ENCODE results near the gene SLC25A21.
A peak's percentile ranks its signal among the peaks of the same experiment; 100 is the strongest.

SLC25A21 gene

GRCh38 chr14:36666416-36667206 is 505.8 kb downstream of the SLC25A21 start:
- peaks cover 14 to 17% of the 10 kb centered on the region in 2 donors for H3K4me1 ChIP-seq (ENCODE audit: control insufficient read depth in 2 of 2, insufficient read depth in 1 of 2, low read depth in 1 of 2, low read length in 2 of 2)
- peaks cover 37 to 99% (median 55%) of the 10 kb centered on the region in 3 experiments for H3K27me3 ChIP-seq (ENCODE audit: control insufficient read depth in 3 of 3, insufficient read depth in 3 of 3, low read depth in 1 of 3, low read length in 3 of 3)
- H3K4me2 ChIP-seq (ENCODE audit: insufficient read depth, low read length, poor library complexity, severe bottlenecking): peak overlapping the region; percentile 46
- H2AFZ ChIP-seq (ENCODE audit: low read length): peak overlapping the region; percentile 89
- no peak overlapping the region for H3K4ac ChIP-seq (ENCODE audit: low read length)
- peak overlapping the region; percentile 4 for H3K9ac ChIP-seq (ENCODE audit: low read depth, low read length, poor library complexity)
- peak overlapping the region; percentile 56 for H3K14ac ChIP-seq (ENCODE audit: low read length)
- H3K36me3 ChIP-seq (replicated peaks in 1 of 2; ENCODE audit: control insufficient read depth in 2 of 2, insufficient read depth in 2 of 2, low read length in 2 of 2): no peaks in the 10 kb centered on the region
- DNase-seq (ENCODE audit: low spot score): no peak
- H3K4me3 ChIP-seq (ENCODE audit: low read length in 2 of 2): peak overlapping the region; percentile 21 to 57
- no peak overlapping the region for H2BK120ac ChIP-seq (ENCODE audit: low read depth, low read length)
- no peak overlapping the region for H4K91ac ChIP-seq (ENCODE audit: low read depth, low read length, poor library complexity)
- no peak overlapping the region for H2BK15ac ChIP-seq (ENCODE audit: low read length)
- no CpG with 5 or more reads among the region's 68 CpGs for WGBS, 2 donors (ENCODE audit: extremely low coverage in 2 of 2, insufficient read length in 2 of 2, insufficient replicate concordance in 1 of 2)
- no peak overlapping the region for H3K27ac ChIP-seq (replicated peaks; ENCODE audit: low read length)
- H2AK5ac ChIP-seq (ENCODE audit: low read depth, low read length): no peak overlapping the region
- H3K9me3 ChIP-seq (replicated peaks in 1 of 2; ENCODE audit: control insufficient read depth in 2 of 2, insufficient read depth in 1 of 2, low read depth in 1 of 2, low read length in 2 of 2): peaks cover 0 to 2% of the 10 kb centered on the region in 2 donors
- no peak overlapping the region for H4K8ac ChIP-seq (ENCODE audit: low read depth, low read length)
- H3K23ac ChIP-seq (ENCODE audit: low read depth, low read length, poor library complexity): peak overlapping the region; percentile 25
- peaks cover 3% of the 10 kb centered on the region for H3K79me1 ChIP-seq (ENCODE audit: low read depth, low read length)
- H3K18ac ChIP-seq (ENCODE audit: low read length): peak overlapping the region; percentile 89
- H2BK12ac ChIP-seq (ENCODE audit: low read length): no peak overlapping the region
- H2BK5ac ChIP-seq (ENCODE audit: low read length): peak overlapping the region; percentile 13

GRCh38 chr14:36665887-36666415 is 506.5 kb downstream of the SLC25A21 start:
- DNase-seq (ENCODE audit: low spot score): no peak
- H3K14ac ChIP-seq (ENCODE audit: low read length): no peak overlapping the region
- H3K27ac ChIP-seq (replicated peaks; ENCODE audit: low read length): no peak overlapping the region
- no peaks in the 10 kb centered on the region for H3K9me3 ChIP-seq (replicated peaks in 1 of 2; ENCODE audit: control insufficient read depth in 2 of 2, insufficient read depth in 1 of 2, low read depth in 1 of 2, low read length in 2 of 2)
- no peak overlapping the region for H3K9ac ChIP-seq (ENCODE audit: low read depth, low read length, poor library complexity)
- H3K4me2 ChIP-seq (ENCODE audit: insufficient read depth, low read length, poor library complexity, severe bottlenecking): peak overlapping the region; percentile 46
- no peak overlapping the region for H3K4me3 ChIP-seq (ENCODE audit: low read length in 2 of 2)
- no CpG with 5 or more reads among the region's 18 CpGs for WGBS, 2 donors (ENCODE audit: extremely low coverage in 2 of 2, insufficient read length in 2 of 2, insufficient replicate concordance in 1 of 2)
- no peak overlapping the region for H2BK120ac ChIP-seq (ENCODE audit: low read depth, low read length)
- H3K18ac ChIP-seq (ENCODE audit: low read length): no peak overlapping the region
- no peak overlapping the region for H2BK15ac ChIP-seq (ENCODE audit: low read length)
- no peak overlapping the region for H2BK5ac ChIP-seq (ENCODE audit: low read length)
- H3K4ac ChIP-seq (ENCODE audit: low read length): no peak overlapping the region
- H2BK12ac ChIP-seq (ENCODE audit: low read length): no peak overlapping the region
- peak overlapping the region; percentile 89 for H2AFZ ChIP-seq (ENCODE audit: low read length)
- H3K27me3 ChIP-seq (ENCODE audit: control insufficient read depth in 3 of 3, insufficient read depth in 3 of 3, low read depth in 1 of 3, low read length in 3 of 3): peaks cover 42 to 99% (median 61%) of the 10 kb centered on the region in 3 experiments
- H3K36me3 ChIP-seq (replicated peaks in 1 of 2; ENCODE audit: control insufficient read depth in 2 of 2, insufficient read depth in 2 of 2, low read length in 2 of 2): no peaks in the 10 kb centered on the region
- peaks cover 3% of the 10 kb centered on the region for H3K79me1 ChIP-seq (ENCODE audit: low read depth, low read length)
- H2AK5ac ChIP-seq (ENCODE audit: low read depth, low read length): no peak overlapping the region
- H4K91ac ChIP-seq (ENCODE audit: low read depth, low read length, poor library complexity): no peak overlapping the region
- peaks cover 17 to 22% of the 10 kb centered on the region in 2 donors for H3K4me1 ChIP-seq (ENCODE audit: control insufficient read depth in 2 of 2, insufficient read depth in 1 of 2, low read depth in 1 of 2, low read length in 2 of 2)
- no peak overlapping the region for H4K8ac ChIP-seq (ENCODE audit: low read depth, low read length)
- peak overlapping the region; percentile 25 for H3K23ac ChIP-seq (ENCODE audit: low read depth, low read length, poor library complexity)

- no peak overlapping the region for H3K4ac ChIP-seq (ENCODE audit: low read length)
- H3K36me3 ChIP-seq (replicated peaks in 1 of 2; ENCODE audit: control insufficient read depth in 2 of 2, insufficient read depth in 2 of 2, low read length in 2 of 2): no peaks in the 10 kb centered on the region
- no peak overlapping the region for H3K14ac ChIP-seq (ENCODE audit: low read length)
- no peak overlapping the region for H3K4me2 ChIP-seq (ENCODE audit: insufficient read depth, low read length, poor library complexity, severe bottlenecking)
- no peak overlapping the region for H3K4me3 ChIP-seq (ENCODE audit: low read length in 2 of 2)
- no peak overlapping the region for H2BK15ac ChIP-seq (ENCODE audit: low read length)
- peaks cover 3% of the 10 kb centered on the region for H3K79me1 ChIP-seq (ENCODE audit: low read depth, low read length)
- no peak overlapping the region for H4K8ac ChIP-seq (ENCODE audit: low read depth, low read length)
- no peak overlapping the region for H3K23ac ChIP-seq (ENCODE audit: low read depth, low read length, poor library complexity)
- no peak overlapping the region for H3K27ac ChIP-seq (replicated peaks; ENCODE audit: low read length)
- no peak overlapping the region for H2AFZ ChIP-seq (ENCODE audit: low read length)
- H2BK5ac ChIP-seq (ENCODE audit: low read length): no peak overlapping the region
- H2BK12ac ChIP-seq (ENCODE audit: low read length): no peak overlapping the region
- H2AK5ac ChIP-seq (ENCODE audit: low read depth, low read length): no peak overlapping the region
- no peak for DNase-seq (ENCODE audit: low spot score)
- peaks cover 17 to 22% of the 10 kb centered on the region in 2 donors for H3K4me1 ChIP-seq (ENCODE audit: control insufficient read depth in 2 of 2, insufficient read depth in 1 of 2, low read depth in 1 of 2, low read length in 2 of 2)
- peaks cover 50 to 99% (median 74%) of the 10 kb centered on the region in 3 experiments for H3K27me3 ChIP-seq (ENCODE audit: control insufficient read depth in 3 of 3, insufficient read depth in 3 of 3, low read depth in 1 of 3, low read length in 3 of 3)
- no CpG with 5 or more reads among the region's 9 CpGs for WGBS, 2 donors (ENCODE audit: extremely low coverage in 2 of 2, insufficient read length in 2 of 2, insufficient replicate concordance in 1 of 2)
- H3K9ac ChIP-seq (ENCODE audit: low read depth, low read length, poor library complexity): no peak overlapping the region
- peaks cover 0 to under 1% of the 10 kb centered on the region in 2 donors for H3K9me3 ChIP-seq (replicated peaks in 1 of 2; ENCODE audit: control insufficient read depth in 2 of 2, insufficient read depth in 1 of 2, low read depth in 1 of 2, low read length in 2 of 2)
- no peak overlapping the region for H3K18ac ChIP-seq (ENCODE audit: low read length)
- no peak overlapping the region for H4K91ac ChIP-seq (ENCODE audit: low read depth, low read length, poor library complexity)
- no peak overlapping the region for H2BK120ac ChIP-seq (ENCODE audit: low read depth, low read length)
Measured at GRCh38 chr14:36664322-36665193, 507.8 kb downstream of the SLC25A21 start.

Data from neuronal stem cell (in vitro differentiated cells).